Bronchial epithelial cell (primary cell): ENCODE measurements around the gene NEU1. TPM values are rescaled to one million over a fixed set of nuclear protein-coding genes. Genes with fewer than 3 reads are reported as not detected.
"Not testable (repeated sequence)": the region's sequence is repeated elsewhere in the genome, so short reads cannot be mapped to it uniquely, and the experiment has no call there.

Source experiments
- DNase-seq: peaks from one replicate; pipeline ENCODE4 v3.0.0-alpha.2; 2010; ENCODE audit warnings: low read depth
- FAIRE-seq: peaks from 2 replicates; lab custom pipeline; 2011; peaks lifted over from hg19 to GRCh38; lab: Jason Lieb, UNC
- H3K27me3 ChIP-seq: 2 replicates; pipeline ENCODE4 v1.5.1; 2011; ENCODE audit warnings: low read length; ENCODE audit not compliant: control insufficient read depth, insufficient read depth
- H3K36me3 ChIP-seq: 2 replicates; pipeline ENCODE4 v1.5.1; 2011; ENCODE audit warnings: low read length; ENCODE audit not compliant: control insufficient read depth, insufficient read depth
- H3K4me3 ChIP-seq: 2 replicates; pipeline ENCODE4 v1.5.1; 2011; ENCODE audit warnings: mild to moderate bottlenecking, low read depth, low read length, control low read depth
- CTCF ChIP-seq: IDR thresholded peaks from 2 replicates; pipeline ENCODE4 v1.5.1; 2011; ENCODE audit warnings: mild to moderate bottlenecking, moderate library complexity, low read length, control low read depth, inconsistent platforms; ENCODE audit not compliant: insufficient read depth, severe bottlenecking
- total RNA-seq: library from RNA; depleted of rRNA; stranded (reverse); fragments of >200 nt; gene quantifications from 2 replicates; pipeline ENCODE4 v1.2.1, GENCODE V29; 2014

NEU1 gene
- total RNA-seq, 1 donor from 2014 or later = 70.3 TPM

- DNase-seq (peak; percentile 78), FAIRE-seq (no peak)
- Histone ChIP-seq H3K4me3 (peak overlapping the region; percentile 41), H3K36me3 (no peaks in the 10 kb centered on the region), H3K27me3 (no peaks in the 10 kb centered on the region)
- no peak for TF ChIP-seq CTCF
Measured at GRCh38 chr6:31822036-31822821, 40.4 kb downstream of the NEU1 start.

GRCh38 chr6:31821301-31822035, 41.2 kb downstream of the NEU1 start:
- H3K27me3 ChIP-seq = no peaks in the 10 kb centered on the region
- TF ChIP-seq CTCF = no peak
- H3K36me3 ChIP-seq = no peaks in the 10 kb centered on the region
- FAIRE-seq (no peak), DNase-seq (no peak)
- peak overlapping the region; percentile 41 for H3K4me3 ChIP-seq

GRCh38 chr6:31820399-31820798, 42.2 kb downstream of the NEU1 start:
- H3K4me3 ChIP-seq, FAIRE-seq, DNase-seq, H3K36me3 ChIP-seq, H3K27me3 ChIP-seq: not testable (repeated sequence)

- FAIRE-seq (no peak), DNase-seq (no peak)
- no peaks in the 10 kb centered on the region for H3K36me3 ChIP-seq
- no peak overlapping the region for H3K4me3 ChIP-seq
- H3K27me3 ChIP-seq = no peaks in the 10 kb centered on the region
- no peak for TF ChIP-seq CTCF
Measured at GRCh38 chr6:31819871-31820299, 42.7 kb downstream of the NEU1 start.

- FAIRE-seq, H3K27me3 ChIP-seq, DNase-seq, H3K36me3 ChIP-seq: not testable (repeated sequence)
- peak overlapping the region; percentile 45 for H3K4me3 ChIP-seq
Measured at GRCh38 chr6:31817929-31818511, 44.6 kb downstream of the NEU1 start.

- not testable (repeated sequence) for H3K27me3 ChIP-seq, FAIRE-seq, H3K36me3 ChIP-seq, DNase-seq
- H3K4me3 ChIP-seq = peak overlapping the region; percentile 45
Measured at GRCh38 chr6:31817133-31817928, 45.3 kb downstream of the NEU1 start.
